Measurements from ENCODE around the gene MAPK8IP3. TPM values are rescaled to one million over a fixed set of nuclear protein-coding genes. Genes with fewer than 3 reads are reported as not detected.
"Not testable (repeated sequence)": the region's sequence is repeated elsewhere in the genome, so short reads cannot be mapped to it uniquely, and the experiment has no call there.

MAPK8IP3 gene
- total and polyA plus RNA-seq, 2 donors (not counting 1 experiment from before 2014, with no cell fraction given): 249 to 340 TPM

GRCh38 chr16:1794221-1794871 lies 88.4 kb downstream of the MAPK8IP3 start:
- Histone ChIP-seq H3K4me3 (ENCODE audit: control extremely low read depth in 1 of 5, extremely low read depth in 1 of 5, insufficient read depth in 1 of 5, low read depth in 2 of 5, low read length in 4 of 5) (no peak overlapping the region), H3K36me3 (replicated peaks in 1 of 2; ENCODE audit: control extremely low read depth in 1 of 2, control insufficient read depth in 1 of 2, extremely low read depth in 1 of 2, insufficient read depth in 2 of 2, low read length in 1 of 2) (peaks cover 0 to 4% of the 10 kb centered on the region in 2 experiments), H3K4me1 (ENCODE audit: control insufficient read depth in 2 of 2, insufficient read depth in 2 of 2, low read length in 2 of 2) (no peaks in the 10 kb centered on the region), H3K9me3 (ENCODE audit: control extremely low read depth in 1 of 3, control insufficient read depth in 2 of 3, insufficient read depth in 1 of 3, low read length in 2 of 3) (peaks cover 0 to 24% (median 7%) of the 10 kb centered on the region in 3 donors), H4K20me1 (ENCODE audit: control insufficient read depth, insufficient read depth, low read length, poor library complexity, severe bottlenecking) (no peaks in the 10 kb centered on the region), H3K27ac (ENCODE audit: low read length in 2 of 2) (no peak overlapping the region), H2AFZ (ENCODE audit: insufficient read depth, low read depth, low read length, poor library complexity, severe bottlenecking) (no peak overlapping the region), H3K27me3 (replicated peaks in 1 of 4; ENCODE audit: control extremely low read depth in 1 of 4, control insufficient read depth in 3 of 4, insufficient read depth in 4 of 4, low read length in 3 of 4) (no peaks in the 10 kb centered on the region), H3K4me2 (replicated peaks; ENCODE audit: low read depth, low read length, poor library complexity, severe bottlenecking) (no peak overlapping the region), H3K9ac (ENCODE audit: low read length) (no peak overlapping the region), H3K79me2 (ENCODE audit: control insufficient read depth, insufficient read depth, low read length) (peaks cover 8% of the 10 kb centered on the region)
- 88% methylated on average over 18 of the region's 18 CpGs for WGBS (ENCODE audit: insufficient coverage)
- ChIA-PET POLR2A (no interaction called here), CTCF (no interaction called here)
- ATAC-seq (ENCODE audit: low read depth): no peak
- Mint-ChIP-seq H3K4me1 (no peaks in the 10 kb centered on the region), H3K9me3 (ENCODE audit: insufficient read depth) (peaks cover 4% of the 10 kb centered on the region), H3K27me3 (no peaks in the 10 kb centered on the region), H3K4me3 (no peak overlapping the region), H3K27ac (no peak overlapping the region)
- no peak for DNase-seq
- no peak for TF ChIP-seq EZH2 (IDR thresholded peaks at IDR 0.05; ENCODE audit: borderline replicate concordance, insufficient read depth, low read depth, low read length, poor library complexity, severe bottlenecking)
- TF ChIP-seq, protein P1, sequence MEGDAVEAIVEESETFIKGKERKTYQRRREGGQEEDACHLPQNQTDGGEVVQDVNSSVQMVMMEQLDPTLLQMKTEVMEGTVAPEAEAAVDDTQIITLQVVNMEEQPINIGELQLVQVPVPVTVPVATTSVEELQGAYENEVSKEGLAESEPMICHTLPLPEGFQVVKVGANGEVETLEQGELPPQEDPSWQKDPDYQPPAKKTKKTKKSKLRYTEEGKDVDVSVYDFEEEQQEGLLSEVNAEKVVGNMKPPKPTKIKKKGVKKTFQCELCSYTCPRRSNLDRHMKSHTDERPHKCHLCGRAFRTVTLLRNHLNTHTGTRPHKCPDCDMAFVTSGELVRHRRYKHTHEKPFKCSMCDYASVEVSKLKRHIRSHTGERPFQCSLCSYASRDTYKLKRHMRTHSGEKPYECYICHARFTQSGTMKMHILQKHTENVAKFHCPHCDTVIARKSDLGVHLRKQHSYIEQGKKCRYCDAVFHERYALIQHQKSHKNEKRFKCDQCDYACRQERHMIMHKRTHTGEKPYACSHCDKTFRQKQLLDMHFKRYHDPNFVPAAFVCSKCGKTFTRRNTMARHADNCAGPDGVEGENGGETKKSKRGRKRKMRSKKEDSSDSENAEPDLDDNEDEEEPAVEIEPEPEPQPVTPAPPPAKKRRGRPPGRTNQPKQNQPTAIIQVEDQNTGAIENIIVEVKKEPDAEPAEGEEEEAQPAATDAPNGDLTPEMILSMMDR (IDR thresholded peaks at IDR 0.05): no peak
- intact Hi-C loops (cut with micrococcal nuclease): no loop called here

DNA sequence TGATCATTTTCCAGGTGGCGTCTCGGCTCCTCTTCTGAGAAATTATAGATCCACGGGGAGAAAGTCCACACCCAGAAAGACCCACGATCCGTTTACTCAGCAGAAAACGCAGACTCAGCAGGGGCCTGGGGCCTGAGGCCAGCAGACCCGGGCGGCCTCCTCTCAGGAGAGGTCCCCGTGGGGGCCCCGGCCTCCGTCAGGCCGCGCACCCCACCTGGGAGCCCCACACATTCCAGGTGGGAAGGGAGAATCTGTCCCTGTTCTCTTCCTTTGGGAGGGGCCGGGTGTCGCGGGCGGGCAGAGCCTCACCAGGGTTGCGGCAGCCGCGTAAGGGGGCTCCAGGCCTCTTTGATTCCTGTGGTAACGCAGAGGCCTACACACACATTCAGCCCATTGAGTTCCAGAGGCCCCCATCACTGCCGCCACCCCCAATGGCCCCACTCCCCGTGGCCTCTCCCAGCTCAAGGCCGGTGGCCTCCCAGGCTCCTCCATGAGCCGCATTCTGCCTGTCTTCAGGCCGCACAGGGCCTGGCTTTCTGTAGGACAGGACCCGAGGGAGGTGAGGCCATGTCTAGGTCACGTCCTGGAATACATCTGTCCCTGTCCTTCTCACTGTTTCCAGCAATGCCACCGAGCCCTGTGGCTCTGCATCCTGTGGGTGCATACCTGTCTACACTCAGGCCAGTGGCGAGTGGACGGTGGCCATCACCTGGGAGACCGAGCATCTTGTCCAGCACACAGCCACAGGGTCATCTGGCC lies 89.1 kb downstream of the MAPK8IP3 start:
- ATAC-seq (ENCODE audit: low read depth) (no peak), DNase-seq (no peak)
- H3K27ac Mint-ChIP-seq: no peak overlapping the region
- H3K79me2 ChIP-seq (ENCODE audit: control insufficient read depth, insufficient read depth, low read length): peaks cover under 1% of the 10 kb centered on the region
- H2AFZ ChIP-seq (ENCODE audit: insufficient read depth, low read depth, low read length, poor library complexity, severe bottlenecking): no peak overlapping the region
- no peaks in the 10 kb centered on the region for H3K36me3 ChIP-seq (replicated peaks in 1 of 2; ENCODE audit: control extremely low read depth in 1 of 2, control insufficient read depth in 1 of 2, extremely low read depth in 1 of 2, insufficient read depth in 2 of 2, low read length in 1 of 2)
- H3K4me1 Mint-ChIP-seq: no peaks in the 10 kb centered on the region
- H3K27me3 ChIP-seq (replicated peaks in 1 of 4; ENCODE audit: control extremely low read depth in 1 of 4, control insufficient read depth in 3 of 4, insufficient read depth in 4 of 4, low read length in 3 of 4): no peaks in the 10 kb centered on the region
- no peak overlapping the region for H3K27ac ChIP-seq (ENCODE audit: low read length in 2 of 2)
- no peaks in the 10 kb centered on the region for H4K20me1 ChIP-seq (ENCODE audit: control insufficient read depth, insufficient read depth, low read length, poor library complexity, severe bottlenecking)
- POLR2A ChIA-PET: no interaction called here
- H3K4me2 ChIP-seq (replicated peaks; ENCODE audit: low read depth, low read length, poor library complexity, severe bottlenecking): no peak overlapping the region
- intact Hi-C loops (cut with micrococcal nuclease): no loop called here
- no peak overlapping the region for H3K4me3 ChIP-seq (ENCODE audit: control extremely low read depth in 1 of 5, extremely low read depth in 1 of 5, insufficient read depth in 1 of 5, low read depth in 2 of 5, low read length in 4 of 5)
- WGBS (ENCODE audit: insufficient coverage): 96% methylated on average over 27 of the region's 32 CpGs
- H3K9ac ChIP-seq (ENCODE audit: low read length): no peak overlapping the region
- no peaks in the 10 kb centered on the region for H3K27me3 Mint-ChIP-seq
- TF ChIP-seq EZH2 (IDR thresholded peaks at IDR 0.05; ENCODE audit: borderline replicate concordance, insufficient read depth, low read depth, low read length, poor library complexity, severe bottlenecking): no peak
- TF ChIP-seq, protein P1 (IDR thresholded peaks at IDR 0.05): no peak
- H3K9me3 Mint-ChIP-seq (ENCODE audit: insufficient read depth): peaks cover 4% of the 10 kb centered on the region
- H3K9me3 ChIP-seq (ENCODE audit: control extremely low read depth in 1 of 3, control insufficient read depth in 2 of 3, insufficient read depth in 1 of 3, low read length in 2 of 3): peaks cover 0 to 31% (median 10%) of the 10 kb centered on the region in 3 donors
- H3K4me1 ChIP-seq (ENCODE audit: control insufficient read depth in 2 of 2, insufficient read depth in 2 of 2, low read length in 2 of 2): no peaks in the 10 kb centered on the region
- CTCF ChIA-PET: no interaction called here
- H3K4me3 Mint-ChIP-seq: no peak overlapping the region

DNA sequence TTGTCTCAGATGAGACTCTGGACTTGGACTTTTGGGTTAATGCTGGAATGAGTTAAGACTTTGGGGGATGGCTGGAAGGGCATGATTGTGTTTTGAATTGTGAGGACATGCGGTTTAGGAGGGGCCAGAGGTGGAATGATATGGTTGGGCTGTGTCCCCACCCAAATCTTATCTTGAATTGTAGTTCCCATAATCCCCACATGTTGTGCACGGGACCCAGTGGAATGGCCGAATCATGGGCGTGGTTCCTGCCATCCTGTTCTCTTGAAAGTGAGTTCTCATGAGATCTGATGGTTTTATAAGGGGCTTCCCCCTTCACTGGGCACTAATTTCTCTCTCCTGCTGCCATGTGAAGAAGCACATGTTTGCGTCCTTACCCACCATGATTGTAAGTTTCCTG lies 93.3 kb downstream of the MAPK8IP3 start:
- H3K9me3 ChIP-seq (ENCODE audit: control extremely low read depth in 1 of 3, control insufficient read depth in 2 of 3, insufficient read depth in 1 of 3, low read length in 2 of 3): peaks cover 0 to 35% (median 10%) of the 10 kb centered on the region in 3 donors
- DNase-seq; H3K4me3 Mint-ChIP-seq; H2AFZ ChIP-seq (ENCODE audit: insufficient read depth, low read depth, low read length, poor library complexity, severe bottlenecking); H3K27me3 ChIP-seq (replicated peaks in 1 of 4; ENCODE audit: control extremely low read depth in 1 of 4, control insufficient read depth in 3 of 4, insufficient read depth in 4 of 4, low read length in 3 of 4); H3K4me3 ChIP-seq (ENCODE audit: control extremely low read depth in 1 of 5, extremely low read depth in 1 of 5, insufficient read depth in 1 of 5, low read depth in 2 of 5, low read length in 4 of 5); H3K27ac ChIP-seq (ENCODE audit: low read length in 2 of 2); H3K36me3 ChIP-seq (replicated peaks in 1 of 2; ENCODE audit: control extremely low read depth in 1 of 2, control insufficient read depth in 1 of 2, extremely low read depth in 1 of 2, insufficient read depth in 2 of 2, low read length in 1 of 2); H3K4me1 Mint-ChIP-seq; H3K79me2 ChIP-seq (ENCODE audit: control insufficient read depth, insufficient read depth, low read length); H3K9me3 Mint-ChIP-seq (ENCODE audit: insufficient read depth); H3K27ac Mint-ChIP-seq; H3K4me2 ChIP-seq (replicated peaks; ENCODE audit: low read depth, low read length, poor library complexity, severe bottlenecking); intact Hi-C loops (cut with micrococcal nuclease); H4K20me1 ChIP-seq (ENCODE audit: control insufficient read depth, insufficient read depth, low read length, poor library complexity, severe bottlenecking); CTCF ChIA-PET; H3K9ac ChIP-seq (ENCODE audit: low read length); H3K27me3 Mint-ChIP-seq; POLR2A ChIA-PET; H3K4me1 ChIP-seq (ENCODE audit: control insufficient read depth in 2 of 2, insufficient read depth in 2 of 2, low read length in 2 of 2); ATAC-seq (ENCODE audit: low read depth): not testable (repeated sequence)
- WGBS (ENCODE audit: insufficient coverage): 100% methylated on average over 1 of the region's 5 CpGs
